PC-3 (cell line): ENCODE measurements around the gene IL32. TPM values are rescaled to one million over a fixed set of nuclear protein-coding genes. Genes with fewer than 3 reads are reported as not detected.
"Not testable (repeated sequence)": the region's sequence is repeated elsewhere in the genome, so short reads cannot be mapped to it uniquely, and the experiment has no call there.

Experiments used
- ATAC-seq: fragments of 200-7000 bp; cut with Tn5 transposase; 2 replicates; pipeline ENCODE4 v1.9.1; 2020; ENCODE audit warnings: mild to moderate bottlenecking, moderate library complexity
- BruUV-seq: library from RNA; stranded (reverse); fragments of 400-500 nt; replicated peaks from 2 replicates; lab custom pipeline; 2021; lab: Mats Ljungman, UMichigan
- CTCF ChIA-PET: fragments of 300-600 bp; sonication (Branson Sonifier 250); formaldehyde crosslinking; loops from one replicate; lab custom pipeline; 2022; ENCODE audit warnings: antibody characterized with exemption; lab: Charles Lee
- POLR2A ChIA-PET: fragments of 300-600 bp; sonication (Branson Sonifier 250); formaldehyde crosslinking; loops from one replicate; lab custom pipeline; 2022; ENCODE audit warnings: antibody characterized with exemption; ENCODE audit not compliant: unreplicated experiment; lab: Charles Lee
- DNase-seq: peaks from one replicate; pipeline ENCODE4 v3.0.0-alpha.2; 2015
- H2AFZ ChIP-seq: fragments of 300-600 bp; sonication (generic); 2 replicates; pipeline ENCODE4 v1.6.0; 2016; ENCODE audit warnings: antibody characterized with exemption, low read length
- H3F3A ChIP-seq: fragments of 300-600 bp; sonication (generic); one replicate; pipeline ENCODE4 v1.6.0; 2017; ENCODE audit warnings: antibody characterized with exemption, low read length, control low read depth, mild to moderate bottlenecking; ENCODE audit not compliant: unreplicated experiment
- H3K27ac ChIP-seq: fragments of 300-600 bp; sonication (generic); 2 replicates; pipeline ENCODE4 v1.5.1; 2016; ENCODE audit warnings: mild to moderate bottlenecking, low read length
- H3K27me3 ChIP-seq: fragments of 300-600 bp; sonication (generic); 2 replicates; pipeline ENCODE4 v1.6.1; 2016; ENCODE audit warnings: low read length, mixed read lengths
- H3K36me3 ChIP-seq: fragments of 300-600 bp; sonication (generic); 2 replicates; pipeline ENCODE4 v1.6.1; 2016; ENCODE audit warnings: low read depth, mixed run types, low read length, mixed read lengths
- H3K4me1 ChIP-seq: fragments of 300-600 bp; sonication (generic); 2 replicates; pipeline ENCODE4 v1.5.1; 2016; ENCODE audit warnings: low read length; ENCODE audit not compliant: insufficient read depth
- H3K4me2 ChIP-seq: fragments of 300-600 bp; sonication (generic); 2 replicates; pipeline ENCODE4 v1.6.0; 2016; ENCODE audit warnings: low read length
- H3K4me3 ChIP-seq: fragments of 300-600 bp; sonication (generic); 2 replicates; pipeline ENCODE4 v1.5.1; 2016; ENCODE audit warnings: mild to moderate bottlenecking, low read length, mixed read lengths
- H3K79me2 ChIP-seq: fragments of 300-600 bp; sonication (generic); 2 replicates; pipeline ENCODE4 v1.6.1; 2017; ENCODE audit warnings: low read length, mixed read lengths
- H3K9ac ChIP-seq: fragments of 300-600 bp; sonication (generic); 2 replicates; pipeline ENCODE4 v1.6.0; 2016; ENCODE audit warnings: mild to moderate bottlenecking, low read length
- H3K9me2 ChIP-seq: fragments of 300-600 bp; sonication (generic); replicated peaks from 2 replicates; pipeline ENCODE4 v1.6.1; 2016; ENCODE audit warnings: mixed run types, low read length, mixed read lengths
- H3K9me3 ChIP-seq: fragments of 300-600 bp; sonication (generic); 2 replicates; pipeline ENCODE4 v1.6.1; 2016; ENCODE audit warnings: low read length, mixed read lengths
- H4K20me1 ChIP-seq: fragments of 300-600 bp; sonication (generic); 2 replicates; pipeline ENCODE4 v1.6.1; 2016; ENCODE audit warnings: low read length, mixed read lengths
- CTCF ChIP-seq: fragments of 300-600 bp; sonication (generic); conservative IDR thresholded peaks from 2 replicates; pipeline ENCODE4 v1.5.1; 2017; ENCODE audit warnings: antibody characterized with exemption, low read depth, mild to moderate bottlenecking, low read length
- EZH2 ChIP-seq: fragments of 300-600 bp; sonication (generic); IDR thresholded peaks from one replicate; pipeline ENCODE4 v1.6.1; 2017; ENCODE audit warnings: antibody characterized with exemption, mild to moderate bottlenecking, low read length; ENCODE audit not compliant: unreplicated experiment
- EZH2phosphoT487 ChIP-seq: fragments of 300-600 bp; sonication (generic); IDR thresholded peaks from 2 replicates; pipeline ENCODE4 v1.6.1; 2018; ENCODE audit warnings: mild to moderate bottlenecking, antibody characterized with exemption, low read length, borderline replicate concordance
- intact Hi-C: fragments of 100-400 bp; cut with micrococcal nuclease; formaldehyde crosslinking; loops from 2 replicates; pipeline ENCODE4 v1.9.0; 2023
- total RNA-seq: library from RNA; depleted of rRNA; stranded (reverse); fragments of >200 nt; gene quantifications from 2 replicates; pipeline ENCODE4 v1.2.3, GENCODE V29; 2014

Gene IL32
- total RNA-seq, 1 experiment from 2014 or later, result 8.8 TPM

GRCh38 chr16:3074860-3075522 lies 9.6 kb downstream of the IL32 start:
- no TSS peak for BruUV-seq

GRCh38 chr16:3075523-3075915 lies 10.1 kb downstream of the IL32 start:
- H3K9ac ChIP-seq, result no peak overlapping the region
- no peak for DNase-seq
- H3F3A ChIP-seq, result no peaks in the 10 kb centered on the region
- TF ChIP-seq CTCF (no peak), EZH2phosphoT487 (no peak), EZH2 (no peak)
- BruUV-seq, result no TSS peak
- no peak overlapping the region for H2AFZ ChIP-seq
- no peaks in the 10 kb centered on the region for H3K79me2 ChIP-seq
- CTCF ChIA-PET, result no interaction called here
- no peaks in the 10 kb centered on the region for H3K36me3 ChIP-seq
- no peak for ATAC-seq
- H3K27ac ChIP-seq, result no peak overlapping the region
- no peaks in the 10 kb centered on the region for H3K27me3 ChIP-seq
- H3K4me1 ChIP-seq, result no peaks in the 10 kb centered on the region
- H4K20me1 ChIP-seq, result no peaks in the 10 kb centered on the region
- H3K4me2 ChIP-seq, result no peak overlapping the region
- intact Hi-C loops, result no loop called here
- no peaks in the 10 kb centered on the region for H3K9me3 ChIP-seq
- no peaks in the 10 kb centered on the region for H3K9me2 ChIP-seq
- H3K4me3 ChIP-seq, result no peak overlapping the region
- POLR2A ChIA-PET, result interaction anchor here (0.6 kb wide), 1 partner anchor 28 kb away, joined by 17 read pairs; no protein-coding TSS in a partner anchor

More at GRCh38 chr16:3074860-3075522, 9.6 kb downstream of the IL32 start:
- Histone ChIP-seq H3K36me3 (no peaks in the 10 kb centered on the region), H3K9me2 (no peaks in the 10 kb centered on the region), H3K79me2 (no peaks in the 10 kb centered on the region), H3K4me1 (no peaks in the 10 kb centered on the region), H2AFZ (no peak overlapping the region), H4K20me1 (no peaks in the 10 kb centered on the region), H3K27ac (no peak overlapping the region), H3K9me3 (no peaks in the 10 kb centered on the region), H3K4me3 (no peak overlapping the region), H3F3A (no peaks in the 10 kb centered on the region), H3K4me2 (no peak overlapping the region), H3K27me3 (no peaks in the 10 kb centered on the region), H3K9ac (no peak overlapping the region)
- ChIA-PET CTCF (no interaction called here), POLR2A (interaction anchor here (0.6 kb wide), 1 partner anchor 27 kb away, joined by 17 read pairs; no protein-coding TSS in a partner anchor)
- intact Hi-C loops, result no loop called here
- ATAC-seq (no peak), DNase-seq (no peak)
- no peak for TF ChIP-seq EZH2phosphoT487
- TF ChIP-seq EZH2, result no peak
- TF ChIP-seq CTCF, result no peak

- POLR2A ChIA-PET, result interaction anchor here (0.6 kb wide), 1 partner anchor 28 kb away, joined by 17 read pairs; no protein-coding TSS in a partner anchor
These were observed 10.5 kb downstream of the IL32 start for GRCh38 chr16:3075946-3076345.

More at GRCh38 chr16:3075946-3076345, 10.5 kb downstream of the IL32 start:
- H3K36me3 ChIP-seq, H3K9me3 ChIP-seq, H3K27me3 ChIP-seq, H3K4me1 ChIP-seq, H3F3A ChIP-seq, H3K27ac ChIP-seq, BruUV-seq, DNase-seq, CTCF ChIA-PET, H2AFZ ChIP-seq, ATAC-seq, H3K79me2 ChIP-seq, H3K9ac ChIP-seq, H3K4me3 ChIP-seq, intact Hi-C loops, H3K4me2 ChIP-seq, H3K9me2 ChIP-seq, H4K20me1 ChIP-seq: not testable (repeated sequence)
